GM12873 (cell line): ENCODE results near the gene KCNG1.

Experiments
- CTCF ChIP-seq: IDR thresholded peaks from 2 replicates; pipeline ENCODE4 v1.5.1; 2012; ENCODE audit warnings: low read depth, mild to moderate bottlenecking, moderate library complexity, low read length, control low read depth; ENCODE audit not compliant: insufficient read depth; ENCODE audit errors: missing control alignments

KCNG1 gene

GRCh38 chr20:51034476-51034875, 11.6 kb upstream of the KCNG1 start:
- TF ChIP-seq CTCF, result no peak

- TF ChIP-seq CTCF, result no peak
Measured at GRCh38 chr20:51029963-51030920, 7.3 kb upstream of the KCNG1 start.

- no peak for TF ChIP-seq CTCF
Measured at GRCh38 chr20:51029556-51029955, 6.6 kb upstream of the KCNG1 start.

- TF ChIP-seq CTCF, result no peak
Measured at GRCh38 chr20:51028616-51029212, 5.8 kb upstream of the KCNG1 start.

- no peak for TF ChIP-seq CTCF
Measured at GRCh38 chr20:51027035-51027795, 4.3 kb upstream of the KCNG1 start.

GRCh38 chr20:51026269-51026668, 3.4 kb upstream of the KCNG1 start:
- TF ChIP-seq CTCF, result no peak

- TF ChIP-seq CTCF, result no peak
Measured at GRCh38 chr20:51024761-51025160, 1.9 kb upstream of the KCNG1 start.
